Panc1 (cell line): Measurements from ENCODE around the gene RMI1.
A peak's percentile ranks its signal among the peaks of the same experiment; 100 is the strongest.

Experiments used
- CTCF ChIP-seq: fragments of 450-650 bp; IDR thresholded peaks from 2 replicates; pipeline ENCODE4 v1.5.1; 2017; ENCODE audit warnings: mild to moderate bottlenecking
- POLR2AphosphoS5 ChIP-seq: IDR thresholded peaks from 2 replicates; pipeline ENCODE4 v1.6.1; 2012; ENCODE audit warnings: mild to moderate bottlenecking, low read depth, low read length, moderate library complexity
- SIN3A ChIP-seq: IDR thresholded peaks from 2 replicates; pipeline ENCODE4 v1.6.1; 2012; ENCODE audit warnings: low read depth, mild to moderate bottlenecking, low read length, moderate library complexity, borderline replicate concordance; ENCODE audit not compliant: insufficient read depth
- TCF7L2 ChIP-seq: IDR thresholded peaks from 2 replicates; pipeline ENCODE4 v1.6.1; 2011; ENCODE audit warnings: mild to moderate bottlenecking, low read depth, low read length, inconsistent platforms
- TF ChIP-seq, protein P1 (sequence below), 2 experiments: IDR thresholded peaks; 2 replicates each; pipeline ENCODE4 v1.6.1; 2011 to 2012; ENCODE audit warnings: low read depth in 2 of 2, control low read depth in 1 of 2, low read length in 1 of 2, mild to moderate bottlenecking in 1 of 2, moderate library complexity in 1 of 2; ENCODE audit not compliant: insufficient read depth in 1 of 2

DNA sequence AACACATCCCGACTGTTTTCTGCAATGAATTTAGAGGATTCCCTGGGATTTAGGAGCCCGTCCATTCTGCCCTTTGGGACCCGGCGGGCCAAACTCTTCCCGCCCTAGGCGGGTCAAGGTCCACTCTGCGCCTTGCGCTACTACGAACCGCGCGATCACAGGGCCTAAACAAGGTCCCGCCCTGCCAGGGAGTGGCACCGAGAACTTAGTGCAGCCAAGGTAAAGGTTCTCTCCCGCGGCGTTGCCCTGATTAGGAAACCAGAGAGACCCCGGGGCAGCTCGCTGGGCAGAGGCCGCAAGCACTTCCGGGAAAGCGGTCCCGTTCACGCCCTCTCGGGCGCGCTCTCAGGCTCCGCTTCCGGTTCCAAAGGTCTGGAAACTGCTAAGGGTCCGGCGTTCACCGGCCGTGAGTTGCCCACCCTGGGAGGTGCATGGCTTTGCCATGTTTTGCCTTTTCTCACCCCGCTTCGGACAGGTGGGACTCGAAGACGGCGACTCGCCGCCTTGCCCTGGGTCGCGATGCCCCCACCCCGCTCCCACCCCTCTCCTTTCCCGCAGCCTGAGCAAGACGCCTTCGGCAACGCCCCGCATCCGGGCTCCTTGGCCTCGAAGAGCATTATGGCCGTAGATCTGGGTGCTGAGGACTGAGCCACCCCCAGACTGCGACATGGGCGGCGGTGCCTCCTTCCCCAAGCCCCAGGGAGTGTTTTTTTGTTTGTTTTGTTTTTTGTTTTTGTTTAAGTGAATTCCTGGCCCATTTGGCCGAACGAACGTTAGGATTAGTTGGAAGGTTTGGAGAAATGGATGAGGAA is 24.0 kb upstream of the RMI1 start:
- TF ChIP-seq CTCF: no peak
- peak; percentile 73; the same call in 1 of the 2 replicates for TF ChIP-seq SIN3A
- TF ChIP-seq POLR2AphosphoS5: peak; percentile 84
- TF ChIP-seq, protein P1, sequence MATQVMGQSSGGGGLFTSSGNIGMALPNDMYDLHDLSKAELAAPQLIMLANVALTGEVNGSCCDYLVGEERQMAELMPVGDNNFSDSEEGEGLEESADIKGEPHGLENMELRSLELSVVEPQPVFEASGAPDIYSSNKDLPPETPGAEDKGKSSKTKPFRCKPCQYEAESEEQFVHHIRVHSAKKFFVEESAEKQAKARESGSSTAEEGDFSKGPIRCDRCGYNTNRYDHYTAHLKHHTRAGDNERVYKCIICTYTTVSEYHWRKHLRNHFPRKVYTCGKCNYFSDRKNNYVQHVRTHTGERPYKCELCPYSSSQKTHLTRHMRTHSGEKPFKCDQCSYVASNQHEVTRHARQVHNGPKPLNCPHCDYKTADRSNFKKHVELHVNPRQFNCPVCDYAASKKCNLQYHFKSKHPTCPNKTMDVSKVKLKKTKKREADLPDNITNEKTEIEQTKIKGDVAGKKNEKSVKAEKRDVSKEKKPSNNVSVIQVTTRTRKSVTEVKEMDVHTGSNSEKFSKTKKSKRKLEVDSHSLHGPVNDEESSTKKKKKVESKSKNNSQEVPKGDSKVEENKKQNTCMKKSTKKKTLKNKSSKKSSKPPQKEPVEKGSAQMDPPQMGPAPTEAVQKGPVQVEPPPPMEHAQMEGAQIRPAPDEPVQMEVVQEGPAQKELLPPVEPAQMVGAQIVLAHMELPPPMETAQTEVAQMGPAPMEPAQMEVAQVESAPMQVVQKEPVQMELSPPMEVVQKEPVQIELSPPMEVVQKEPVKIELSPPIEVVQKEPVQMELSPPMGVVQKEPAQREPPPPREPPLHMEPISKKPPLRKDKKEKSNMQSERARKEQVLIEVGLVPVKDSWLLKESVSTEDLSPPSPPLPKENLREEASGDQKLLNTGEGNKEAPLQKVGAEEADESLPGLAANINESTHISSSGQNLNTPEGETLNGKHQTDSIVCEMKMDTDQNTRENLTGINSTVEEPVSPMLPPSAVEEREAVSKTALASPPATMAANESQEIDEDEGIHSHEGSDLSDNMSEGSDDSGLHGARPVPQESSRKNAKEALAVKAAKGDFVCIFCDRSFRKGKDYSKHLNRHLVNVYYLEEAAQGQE (IDR thresholded peaks at IDR 0.05; ENCODE audit: insufficient read depth in 1 of 2, low read depth in 2 of 2, low read length in 1 of 2): no peak
- TF ChIP-seq TCF7L2: no peak
